Measurements from ENCODE around the gene ZBTB46. TPM values are rescaled to one million over a fixed set of nuclear protein-coding genes. Genes with fewer than 3 reads are reported as not detected.

ZBTB46 gene
- total and polyA plus RNA-seq, 10 of the 15 experiments (the other 5 are each of a cell fraction or from before 2014, with no cell fraction given): 0.15 to 0.92 (median 0.34) TPM

DNA sequence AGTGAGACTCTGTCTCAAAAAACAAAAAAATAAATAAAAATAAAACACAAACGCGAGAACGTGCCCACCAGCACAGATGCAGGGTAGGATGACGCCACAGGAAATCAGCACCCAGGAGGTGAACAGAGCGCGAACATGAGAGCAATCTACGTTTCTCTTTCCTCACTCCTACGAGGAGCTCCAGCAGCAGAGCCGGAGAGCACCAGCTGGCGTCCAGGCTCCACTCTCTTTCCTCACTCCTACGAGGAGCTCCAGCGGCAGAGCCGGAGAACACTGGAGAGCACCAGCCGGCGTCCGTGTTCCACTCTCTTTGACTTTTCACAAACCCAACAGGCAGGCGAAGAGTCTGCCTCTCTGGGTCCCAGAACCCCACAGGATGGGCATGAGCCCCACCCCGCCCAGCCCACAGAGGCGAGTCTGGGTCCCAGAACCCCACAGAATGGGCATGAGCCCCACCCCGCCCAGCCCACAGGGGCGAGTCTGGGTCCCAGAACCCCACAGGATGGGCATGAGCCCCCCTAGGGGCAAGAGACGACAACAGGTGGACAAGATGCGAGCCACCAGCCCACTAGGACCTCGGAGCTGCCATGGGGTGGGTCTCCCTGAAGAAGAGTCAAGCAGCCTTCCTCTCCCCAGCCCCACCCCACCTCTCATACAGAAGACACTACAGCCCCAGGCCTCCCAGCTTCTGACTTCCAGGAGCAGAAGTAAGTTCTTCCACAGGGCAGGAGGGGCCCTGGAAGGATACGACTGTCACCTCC, 20.2 kb downstream of the ZBTB46 start:
- FAIRE-seq (no peak), DNase-seq (ENCODE audit: low read depth, low spot score) (no peak), ATAC-seq (no peak)
- Histone ChIP-seq H3K9ac (ENCODE audit: control insufficient read depth, insufficient read depth, low read length) (no peak overlapping the region), H2AFZ (ENCODE audit: control insufficient read depth, low read depth, low read length) (no peak overlapping the region), H4K20me1 (ENCODE audit: control insufficient read depth, insufficient read depth) (no peaks in the 10 kb centered on the region), H3K27me3 (replicated peaks in 1 of 2; ENCODE audit: control insufficient read depth in 2 of 2, insufficient read depth in 2 of 2, low read length in 1 of 2) (no peaks in the 10 kb centered on the region), H3K9me3 (replicated peaks; ENCODE audit: control insufficient read depth, insufficient read depth, low read length) (no peaks in the 10 kb centered on the region), H3K36me3 (ENCODE audit: control insufficient read depth in 2 of 2, insufficient read depth in 2 of 2, low read length in 1 of 2) (no peaks in the 10 kb centered on the region), H3K4me3 (no peak overlapping the region), H3K4me2 (ENCODE audit: control insufficient read depth, insufficient read depth) (no peak overlapping the region), H3K4me1 (ENCODE audit: control insufficient read depth, insufficient read depth, low read length) (no peaks in the 10 kb centered on the region), H3K79me2 (ENCODE audit: control insufficient read depth, insufficient read depth, low read length) (no peaks in the 10 kb centered on the region), H3K27ac (ENCODE audit: control insufficient read depth, insufficient read depth) (no peak overlapping the region)
- BruUV-seq (replicated peaks): no TSS peak
- ChIA-PET SMC1A (ENCODE audit: uncharacterized antibody, unreplicated experiment) (no interaction called here), RAD21 (ENCODE audit: unreplicated experiment) (no interaction called here), POLR2A (no interaction called here), CTCF (interaction anchor here (0.7 to 1.1 kb wide), 2 partner anchors 13 to 274 kb away, joined by 3 read pairs; no protein-coding TSS in a partner anchor)
- TF ChIP-seq SMAD1 (IDR thresholded peaks at IDR 0.05; ENCODE audit: low read depth, partially characterized antibody) (no peak), NFIC (IDR thresholded peaks at IDR 0.05; ENCODE audit: low read depth, low read length) (no peak), MEF2B (IDR thresholded peaks at IDR 0.05; ENCODE audit: partially characterized antibody, poor library complexity, severe bottlenecking) (no peak), ASH2L (IDR thresholded peaks at IDR 0.05; ENCODE audit: borderline replicate concordance, low read depth) (no peak), FOXM1 (IDR thresholded peaks at IDR 0.05; ENCODE audit: low read depth, low read length) (no peak), ESRRA (IDR thresholded peaks at IDR 0.05; ENCODE audit: low read length) (no peak), TCF12 (IDR thresholded peaks at IDR 0.05; ENCODE audit: low read depth, low read length) (no peak), SUPT20H (IDR thresholded peaks at IDR 0.05; ENCODE audit: borderline replicate concordance, control insufficient read depth, low read depth, low read length) (no peak), CBX5 (IDR thresholded peaks at IDR 0.05; ENCODE audit: low read depth) (no peak), JUND (IDR thresholded peaks at IDR 0.05; ENCODE audit: low read depth, low read length) (no peak), WRNIP1 (IDR thresholded peaks at IDR 0.05; ENCODE audit: borderline replicate concordance, low read depth, low read length) (no peak)
- TF ChIP-seq, protein P1, sequence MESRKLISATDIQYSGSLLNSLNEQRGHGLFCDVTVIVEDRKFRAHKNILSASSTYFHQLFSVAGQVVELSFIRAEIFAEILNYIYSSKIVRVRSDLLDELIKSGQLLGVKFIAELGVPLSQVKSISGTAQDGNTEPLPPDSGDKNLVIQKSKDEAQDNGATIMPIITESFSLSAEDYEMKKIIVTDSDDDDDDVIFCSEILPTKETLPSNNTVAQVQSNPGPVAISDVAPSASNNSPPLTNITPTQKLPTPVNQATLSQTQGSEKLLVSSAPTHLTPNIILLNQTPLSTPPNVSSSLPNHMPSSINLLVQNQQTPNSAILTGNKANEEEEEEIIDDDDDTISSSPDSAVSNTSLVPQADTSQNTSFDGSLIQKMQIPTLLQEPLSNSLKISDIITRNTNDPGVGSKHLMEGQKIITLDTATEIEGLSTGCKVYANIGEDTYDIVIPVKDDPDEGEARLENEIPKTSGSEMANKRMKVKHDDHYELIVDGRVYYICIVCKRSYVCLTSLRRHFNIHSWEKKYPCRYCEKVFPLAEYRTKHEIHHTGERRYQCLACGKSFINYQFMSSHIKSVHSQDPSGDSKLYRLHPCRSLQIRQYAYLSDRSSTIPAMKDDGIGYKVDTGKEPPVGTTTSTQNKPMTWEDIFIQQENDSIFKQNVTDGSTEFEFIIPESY (IDR thresholded peaks at IDR 0.05): no peak
- TF ChIP-seq, protein P2, sequence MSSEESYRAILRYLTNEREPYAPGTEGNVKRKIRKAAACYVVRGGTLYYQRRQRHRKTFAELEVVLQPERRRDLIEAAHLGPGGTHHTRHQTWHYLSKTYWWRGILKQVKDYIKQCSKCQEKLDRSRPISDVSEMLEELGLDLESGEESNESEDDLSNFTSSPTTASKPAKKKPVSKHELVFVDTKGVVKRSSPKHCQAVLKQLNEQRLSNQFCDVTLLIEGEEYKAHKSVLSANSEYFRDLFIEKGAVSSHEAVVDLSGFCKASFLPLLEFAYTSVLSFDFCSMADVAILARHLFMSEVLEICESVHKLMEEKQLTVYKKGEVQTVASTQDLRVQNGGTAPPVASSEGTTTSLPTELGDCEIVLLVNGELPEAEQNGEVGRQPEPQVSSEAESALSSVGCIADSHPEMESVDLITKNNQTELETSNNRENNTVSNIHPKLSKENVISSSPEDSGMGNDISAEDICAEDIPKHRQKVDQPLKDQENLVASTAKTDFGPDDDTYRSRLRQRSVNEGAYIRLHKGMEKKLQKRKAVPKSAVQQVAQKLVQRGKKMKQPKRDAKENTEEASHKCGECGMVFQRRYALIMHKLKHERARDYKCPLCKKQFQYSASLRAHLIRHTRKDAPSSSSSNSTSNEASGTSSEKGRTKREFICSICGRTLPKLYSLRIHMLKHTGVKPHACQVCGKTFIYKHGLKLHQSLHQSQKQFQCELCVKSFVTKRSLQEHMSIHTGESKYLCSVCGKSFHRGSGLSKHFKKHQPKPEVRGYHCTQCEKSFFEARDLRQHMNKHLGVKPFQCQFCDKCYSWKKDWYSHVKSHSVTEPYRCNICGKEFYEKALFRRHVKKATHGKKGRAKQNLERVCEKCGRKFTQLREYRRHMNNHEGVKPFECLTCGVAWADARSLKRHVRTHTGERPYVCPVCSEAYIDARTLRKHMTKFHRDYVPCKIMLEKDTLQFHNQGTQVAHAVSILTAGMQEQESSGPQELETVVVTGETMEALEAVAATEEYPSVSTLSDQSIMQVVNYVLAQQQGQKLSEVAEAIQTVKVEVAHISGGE (CRISPR knock-in tag; IDR thresholded peaks at IDR 0.05): no peak
- TF ChIP-seq, protein P3, sequence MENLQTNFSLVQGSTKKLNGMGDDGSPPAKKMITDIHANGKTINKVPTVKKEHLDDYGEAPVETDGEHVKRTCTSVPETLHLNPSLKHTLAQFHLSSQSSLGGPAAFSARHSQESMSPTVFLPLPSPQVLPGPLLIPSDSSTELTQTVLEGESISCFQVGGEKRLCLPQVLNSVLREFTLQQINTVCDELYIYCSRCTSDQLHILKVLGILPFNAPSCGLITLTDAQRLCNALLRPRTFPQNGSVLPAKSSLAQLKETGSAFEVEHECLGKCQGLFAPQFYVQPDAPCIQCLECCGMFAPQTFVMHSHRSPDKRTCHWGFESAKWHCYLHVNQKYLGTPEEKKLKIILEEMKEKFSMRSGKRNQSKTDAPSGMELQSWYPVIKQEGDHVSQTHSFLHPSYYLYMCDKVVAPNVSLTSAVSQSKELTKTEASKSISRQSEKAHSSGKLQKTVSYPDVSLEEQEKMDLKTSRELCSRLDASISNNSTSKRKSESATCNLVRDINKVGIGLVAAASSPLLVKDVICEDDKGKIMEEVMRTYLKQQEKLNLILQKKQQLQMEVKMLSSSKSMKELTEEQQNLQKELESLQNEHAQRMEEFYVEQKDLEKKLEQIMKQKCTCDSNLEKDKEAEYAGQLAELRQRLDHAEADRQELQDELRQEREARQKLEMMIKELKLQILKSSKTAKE (IDR thresholded peaks at IDR 0.05; ENCODE audit: low read depth, poor library complexity, severe bottlenecking): no peak
- in situ Hi-C loops (cut with MboI) (no loop called here), intact Hi-C loops (cut with micrococcal nuclease; ENCODE audit: unreplicated experiment) (no loop called here)
- WGBS (ENCODE audit: insufficient coverage, insufficient replicate concordance, low lambda C conversion rate, missing lambda C conversion rate): 65% methylated on average over 23 of the region's 25 CpGs

Data from GM12878 (cell line).